ENCODE results near the gene GPR31.

Gene GPR31

GRCh38 chr6:167137081-167137480 is 20.7 kb downstream of the GPR31 start:
- no peak for DNase-seq

GRCh38 chr6:167136376-167136775 is 21.4 kb downstream of the GPR31 start:
- DNase-seq: no peak

- DNase-seq: no peak
Observed at GRCh38 chr6:167134448-167135328, 23.1 kb downstream of the GPR31 start.

GRCh38 chr6:167130712-167131684 is 26.8 kb downstream of the GPR31 start:
- DNase-seq: no peak

GRCh38 chr6:167130008-167130677 is 27.6 kb downstream of the GPR31 start:
- no peak for DNase-seq

- no peak for DNase-seq
Observed at GRCh38 chr6:167129562-167129961, 28.2 kb downstream of the GPR31 start.

GRCh38 chr6:167129159-167129558 is 28.6 kb downstream of the GPR31 start:
- no peak for DNase-seq

GRCh38 chr6:167127785-167128531 is 29.8 kb downstream of the GPR31 start:
- DNase-seq: no peak

GRCh38 chr6:167125855-167126349 is 31.9 kb downstream of the GPR31 start:
- no peak for DNase-seq

- no peak for DNase-seq
Observed at GRCh38 chr6:167125410-167125809, 32.4 kb downstream of the GPR31 start.

- no peak for DNase-seq
Observed at GRCh38 chr6:167124753-167125152, 33.0 kb downstream of the GPR31 start.

- DNase-seq: no peak
Observed at GRCh38 chr6:167122827-167123657, 34.7 kb downstream of the GPR31 start, which contains the start of gene CCR6. Gene CCR6, plus strand, starts transcription at chr6:167123096. Its CDS starts 13,039 bp downstream, at chr6:167136135.

GRCh38 chr6:167122041-167122826 is 35.5 kb downstream of the GPR31 start:
- no peak for DNase-seq

GRCh38 chr6:167121335-167121841 is 36.4 kb downstream of the GPR31 start:
- DNase-seq: no peak

- no peak for DNase-seq
Observed at GRCh38 chr6:167120583-167120903, 37.2 kb downstream of the GPR31 start.

- DNase-seq: no peak
Observed at GRCh38 chr6:167119670-167120582, 37.9 kb downstream of the GPR31 start.

- no peak for DNase-seq
Observed at GRCh38 chr6:167118839-167119238, 38.9 kb downstream of the GPR31 start.

GRCh38 chr6:167118006-167118405 is 39.8 kb downstream of the GPR31 start:
- no peak for DNase-seq

- DNase-seq: no peak
Observed at GRCh38 chr6:167116838-167117228, 40.9 kb downstream of the GPR31 start.

Measured in GDM1 (cell line).